Psoas muscle (tissue), 8 donors: ENCODE measurements around the gene COBL. TPM values are rescaled to one million over a fixed set of nuclear protein-coding genes. Genes with fewer than 3 reads are reported as not detected.

Experiments
- ATAC-seq, 4 donors: fragments of 200-7000 bp; cut with Tn5 transposase; one replicate each; pipeline ENCODE4 v1.9.1; 2020; ENCODE audit warnings: moderate library complexity in 3 of 4, mild to moderate bottlenecking in 2 of 4
- DNase-seq, 2 donors: peaks; one replicate each; pipeline ENCODE4 v3.0.0-alpha.2; 2020
- H3K27ac ChIP-seq: fragments of 200-600 bp; one replicate; pipeline ENCODE4 v1.8.0; 2022
- H3K27me3 ChIP-seq, 3 donors: fragments of 200-600 bp in 1 of 3; one replicate each; pipeline versions ENCODE4 v1.6.1 to v1.8.0; 2013 to 2022; ENCODE audit warnings: low read length in 2 of 3, mild to moderate bottlenecking in 2 of 3, moderate library complexity in 1 of 3; ENCODE audit not compliant: insufficient read depth in 3 of 3
- H3K36me3 ChIP-seq, 2 donors: fragments of 200-600 bp in 1 of 2; one replicate each; pipeline versions ENCODE4 v1.6.1 to v1.8.0; 2013 to 2022; ENCODE audit warnings: low read depth in 1 of 2, mild to moderate bottlenecking in 1 of 2, moderate library complexity in 1 of 2; ENCODE audit not compliant: insufficient read depth in 1 of 2
- H3K4me1 ChIP-seq: fragments of 200-600 bp; one replicate; pipeline ENCODE4 v1.8.0; 2022
- H3K4me3 ChIP-seq: fragments of 200-600 bp; one replicate; pipeline ENCODE4 v1.8.0; 2022; ENCODE audit warnings: mild to moderate bottlenecking
- H3K9me3 ChIP-seq: fragments of 200-600 bp; one replicate; pipeline ENCODE4 v1.8.0; 2022
- WGBS, 3 donors: extraction: QIAGEN DNeasy Blood & Tissue Kit; methylation state at CpG; one replicate each; pipeline versions ENCODE4 v1.1.6 to v1.1.7; 2013; 5-methylcytosine and 5-hydroxymethylcytosine counted together
- intact Hi-C, 2 donors: fragments of 100-400 bp; cut with DNase I; formaldehyde crosslinking; loops; one replicate each; pipeline versions ENCODE4 v1.11.0 to v1.14.2; 2022
- polyA plus RNA-seq, 3 donors: library from polyadenylated mRNA; stranded (reverse); fragments of 200-250 nt; gene quantifications; one replicate each; pipeline ENCODE4 v1.2.3, GENCODE V29; 2013
- total RNA-seq, 4 donors: library from RNA; stranded (reverse); fragmentation: NEBNext Ultra II Directional in 2 of 4; extraction: Animal tissue kit (Norgen Biotek cat#: 25700) in 2 of 4; gene quantifications; one replicate each; pipeline versions ENCODE4 v1.2.1 to v1.2.4, GENCODE V29; 2021 to 2023
- TF ChIP-seq, protein P1 (sequence below): fragments of 200-600 bp; IDR thresholded peaks from one replicate; pipeline ENCODE4 v1.8.0; 2022; ENCODE audit warnings: antibody characterized with exemption
- donor health status: healthy with polysubstance abuse.
- donor health status: DM: no; HTN: no; CAD: no; lungs with moderate emphysema.
- donor health status: Bipolar disorder and iron deficiency.
- donor health status: healthy.
- donor health status: DM: yes; HTN: yes; CAD: no.
- donor health status: DM: no; HTN: no; CAD: no.
- donor health status: DM: no; HTN: no; CAD: no.
- donor health status: DM: yes; HTN: yes; CAD: no.

The COBL gene
- total and polyA plus RNA-seq, 7 donors = 57.5 to 139 (median 115) TPM

GRCh38 chr7:51126813-51127617 is 189.6 kb downstream of the COBL start:
- WGBS, 3 donors = 92 to 96% (median 92%) methylated on average over 19 of the region's 19 CpGs
- Histone ChIP-seq H3K27me3 (no peaks in the 10 kb centered on the region), H3K4me1 (peaks cover 13% of the 10 kb centered on the region), H3K4me3 (no peak overlapping the region), H3K36me3 (no peaks in the 10 kb centered on the region), H3K27ac (no peak overlapping the region), H3K9me3 (no peaks in the 10 kb centered on the region)
- TF ChIP-seq, protein P1, sequence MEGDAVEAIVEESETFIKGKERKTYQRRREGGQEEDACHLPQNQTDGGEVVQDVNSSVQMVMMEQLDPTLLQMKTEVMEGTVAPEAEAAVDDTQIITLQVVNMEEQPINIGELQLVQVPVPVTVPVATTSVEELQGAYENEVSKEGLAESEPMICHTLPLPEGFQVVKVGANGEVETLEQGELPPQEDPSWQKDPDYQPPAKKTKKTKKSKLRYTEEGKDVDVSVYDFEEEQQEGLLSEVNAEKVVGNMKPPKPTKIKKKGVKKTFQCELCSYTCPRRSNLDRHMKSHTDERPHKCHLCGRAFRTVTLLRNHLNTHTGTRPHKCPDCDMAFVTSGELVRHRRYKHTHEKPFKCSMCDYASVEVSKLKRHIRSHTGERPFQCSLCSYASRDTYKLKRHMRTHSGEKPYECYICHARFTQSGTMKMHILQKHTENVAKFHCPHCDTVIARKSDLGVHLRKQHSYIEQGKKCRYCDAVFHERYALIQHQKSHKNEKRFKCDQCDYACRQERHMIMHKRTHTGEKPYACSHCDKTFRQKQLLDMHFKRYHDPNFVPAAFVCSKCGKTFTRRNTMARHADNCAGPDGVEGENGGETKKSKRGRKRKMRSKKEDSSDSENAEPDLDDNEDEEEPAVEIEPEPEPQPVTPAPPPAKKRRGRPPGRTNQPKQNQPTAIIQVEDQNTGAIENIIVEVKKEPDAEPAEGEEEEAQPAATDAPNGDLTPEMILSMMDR = no peak
- ATAC-seq (no peak), DNase-seq (no peak)
- intact Hi-C loops = loop anchor here in 1 of 2 donors (5.0 to 10.0 kb wide), 2 partner anchors 40 to 332 kb away; no protein-coding TSS in a partner anchor

GRCh38 chr7:51126324-51126723 is 190.3 kb downstream of the COBL start:
- ATAC-seq (no peak), DNase-seq (no peak)
- Histone ChIP-seq H3K4me3 (no peak overlapping the region), H3K27ac (no peak overlapping the region), H3K27me3 (no peaks in the 10 kb centered on the region), H3K4me1 (peaks cover 13% of the 10 kb centered on the region), H3K36me3 (no peaks in the 10 kb centered on the region), H3K9me3 (no peaks in the 10 kb centered on the region)
- TF ChIP-seq, protein P1 = no peak
- intact Hi-C loops = loop anchor here in 1 of 2 donors (5.0 to 10.0 kb wide), 2 partner anchors 39 to 332 kb away; no protein-coding TSS in a partner anchor
- 84 to 87% (median 85%) methylated on average over 5 of the region's 5 CpGs for WGBS, 3 donors

DNA sequence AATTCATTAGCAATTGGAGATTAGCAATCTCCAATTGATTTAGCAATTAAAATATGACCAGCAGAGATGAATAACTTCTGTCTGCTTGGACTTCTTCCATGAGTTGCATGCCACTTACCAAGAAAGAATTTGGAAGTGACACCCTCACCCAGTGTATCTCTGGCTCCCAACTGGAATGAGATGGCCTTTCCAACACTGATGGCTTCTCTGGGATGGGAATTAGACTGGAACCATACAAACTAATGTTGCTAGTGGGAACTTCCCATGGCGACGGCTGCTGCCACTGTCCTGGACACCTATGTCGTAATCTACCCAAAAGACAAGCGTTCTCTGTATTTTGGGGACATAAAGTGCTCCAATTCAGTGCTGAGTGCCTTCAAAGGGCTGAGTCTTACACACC is 192.3 kb downstream of the COBL start:
- peak overlapping the region; percentile 47 for H3K27ac ChIP-seq
- H3K4me1 ChIP-seq = peaks cover 13% of the 10 kb centered on the region
- no peaks in the 10 kb centered on the region for H3K27me3 ChIP-seq
- no peak overlapping the region for H3K4me3 ChIP-seq
- DNase-seq = no peak
- H3K9me3 ChIP-seq = no peaks in the 10 kb centered on the region
- no peaks in the 10 kb centered on the region for H3K36me3 ChIP-seq
- WGBS, 3 donors = 68 to 77% (median 70%) methylated on average over 4 of the region's 4 CpGs
- intact Hi-C loops = loop anchor here in 1 of 2 donors (10.0 kb wide), 1 partner anchor 330 kb away; no protein-coding TSS in a partner anchor
- TF ChIP-seq, protein P1 = no peak
- no peak for ATAC-seq

GRCh38 chr7:51123322-51124019 is 193.1 kb downstream of the COBL start:
- no peaks in the 10 kb centered on the region for H3K9me3 ChIP-seq
- peak overlapping the region; percentile 67 for H3K27ac ChIP-seq
- H3K36me3 ChIP-seq = no peaks in the 10 kb centered on the region
- H3K4me1 ChIP-seq = peaks cover 13% of the 10 kb centered on the region
- intact Hi-C loops = loop anchor here in 1 of 2 donors (10.0 kb wide), 1 partner anchor 329 kb away; no protein-coding TSS in a partner anchor
- TF ChIP-seq, protein P1 = no peak
- ATAC-seq (peak; percentile 95 to 100 (median 100)), DNase-seq (peak; percentile 71 to 79)
- no peak overlapping the region for H3K4me3 ChIP-seq
- 59 to 83% (median 66%) methylated on average over 3 of the region's 3 CpGs for WGBS, 3 donors
- no peaks in the 10 kb centered on the region for H3K27me3 ChIP-seq
